Testis (tissue), 3 donors: ENCODE results near the gene FRMPD4. TPM values are rescaled to one million over a fixed set of nuclear protein-coding genes. Genes with fewer than 3 reads are reported as not detected.

ENCODE experiments used
- DNase-seq: peaks from one replicate; pipeline ENCODE4 v3.0.0-alpha.2; 2019
- H3K27ac ChIP-seq, 2 donors: fragments of 200-600 bp; sonication (generic); one replicate each; pipeline ENCODE4 v1.5.1; 2019
- H3K27me3 ChIP-seq: fragments of 200-600 bp; sonication (generic); one replicate; pipeline ENCODE4 v1.5.1; 2019
- H3K36me3 ChIP-seq: fragments of 200-600 bp; sonication (generic); one replicate; pipeline ENCODE4 v1.5.1; 2017; ENCODE audit warnings: low read depth; ENCODE audit errors: missing control alignments
- H3K4me1 ChIP-seq: fragments of 200-600 bp; sonication (generic); one replicate; pipeline ENCODE4 v1.5.1; 2019
- H3K4me3 ChIP-seq, 2 donors: fragments of 200-600 bp; sonication (generic); one replicate each; pipeline ENCODE4 v1.5.1; 2017 to 2019
- H3K9me3 ChIP-seq: fragments of 200-600 bp; sonication (generic); one replicate; pipeline ENCODE4 v1.5.1; 2017
- POLR2A ChIP-seq: fragments of 450-650 bp; IDR thresholded peaks from one replicate; pipeline ENCODE4 v1.6.1; 2017; ENCODE audit warnings: antibody characterized with exemption, mild to moderate bottlenecking, moderate library complexity
- WGBS, 2 donors: methylation state at CpG; one replicate each; pipeline ENCODE4 v1.1.5; 2018; 5-methylcytosine and 5-hydroxymethylcytosine counted together
- intact Hi-C: fragments of 100-400 bp; cut with DNase I; formaldehyde crosslinking; loops from one replicate; pipeline ENCODE4 v1.15.1; 2023; ENCODE audit warnings: low total_unique reads
- polyA plus RNA-seq: library from polyadenylated mRNA; stranded (reverse); fragments of 350-450 nt; fragmentation: Illumina TruSeq; extraction: RNeasy Lipid Tissue Mini Kit (QIAGEN cat#74804); gene quantifications from one replicate; pipeline ENCODE4 v1.2.3, GENCODE V29; 2014; ENCODE audit warnings: low read depth, low replicate concordance; ENCODE audit not compliant: insufficient read depth
- total RNA-seq, 2 donors: library from RNA; depleted of rRNA; stranded (reverse); fragments of >200 nt; gene quantifications; one replicate each; pipeline ENCODE4 v1.2.3, GENCODE V29; 2016
- TF ChIP-seq, protein P1 (sequence below), 3 experiments: fragments of 450-650 bp in 2 of 3; fragments of 200-600 bp in 1 of 3; sonication (generic) in 1 of 3; IDR thresholded peaks; one replicate each; pipeline ENCODE4 v1.5.1; 2016 to 2019; ENCODE audit warnings: antibody characterized with exemption in 3 of 3, mild to moderate bottlenecking in 2 of 3, moderate library complexity in 1 of 3

The FRMPD4 gene
- total and polyA plus RNA-seq, 3 donors from 2014 or later: 1.1 to 1.6 (median 1.3) TPM

DNA sequence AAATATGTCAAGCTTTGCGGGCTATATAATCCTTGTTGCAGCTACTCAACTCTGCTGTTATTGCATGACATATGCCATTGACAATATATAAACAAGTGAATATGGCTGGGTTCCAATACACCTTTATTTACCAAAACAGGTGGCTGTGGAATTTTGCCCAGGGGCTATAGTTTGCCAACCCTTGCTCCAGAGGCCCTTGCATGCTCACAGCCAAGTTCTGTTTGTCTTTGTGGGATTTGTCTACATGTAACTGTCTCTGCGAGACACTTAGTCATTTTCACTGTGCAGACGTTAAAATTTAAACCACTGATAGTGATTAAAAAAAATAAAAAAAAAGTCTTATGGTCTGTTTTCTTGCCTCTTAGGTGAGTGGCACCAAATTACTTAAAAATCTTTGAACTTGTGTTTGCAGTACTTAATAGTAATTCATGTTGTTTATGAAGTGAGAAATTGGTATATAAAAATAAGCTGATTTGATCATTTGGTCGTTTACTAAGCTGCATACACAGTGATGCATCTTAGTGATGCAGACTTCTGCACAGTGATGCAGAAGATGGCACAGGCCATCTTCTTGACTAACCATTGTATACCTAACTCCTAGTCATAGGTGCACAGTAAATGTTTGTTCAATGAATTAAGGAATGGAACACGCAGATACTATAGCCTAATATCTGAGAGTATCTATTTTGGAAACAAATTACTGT is 170.9 kb downstream of the FRMPD4 start:
- no peak for DNase-seq
- Histone ChIP-seq H3K9me3 (no peaks in the 10 kb centered on the region), H3K4me1 (no peaks in the 10 kb centered on the region), H3K27ac (no peak overlapping the region), H3K4me3 (no peak overlapping the region), H3K36me3 (no peaks in the 10 kb centered on the region), H3K27me3 (no peaks in the 10 kb centered on the region)
- intact Hi-C loops: no loop called here
- WGBS, 2 donors: 71 to 75% methylated on average over 5 of the region's 5 CpGs
- TF ChIP-seq POLR2A: no peak
- TF ChIP-seq, protein P1, sequence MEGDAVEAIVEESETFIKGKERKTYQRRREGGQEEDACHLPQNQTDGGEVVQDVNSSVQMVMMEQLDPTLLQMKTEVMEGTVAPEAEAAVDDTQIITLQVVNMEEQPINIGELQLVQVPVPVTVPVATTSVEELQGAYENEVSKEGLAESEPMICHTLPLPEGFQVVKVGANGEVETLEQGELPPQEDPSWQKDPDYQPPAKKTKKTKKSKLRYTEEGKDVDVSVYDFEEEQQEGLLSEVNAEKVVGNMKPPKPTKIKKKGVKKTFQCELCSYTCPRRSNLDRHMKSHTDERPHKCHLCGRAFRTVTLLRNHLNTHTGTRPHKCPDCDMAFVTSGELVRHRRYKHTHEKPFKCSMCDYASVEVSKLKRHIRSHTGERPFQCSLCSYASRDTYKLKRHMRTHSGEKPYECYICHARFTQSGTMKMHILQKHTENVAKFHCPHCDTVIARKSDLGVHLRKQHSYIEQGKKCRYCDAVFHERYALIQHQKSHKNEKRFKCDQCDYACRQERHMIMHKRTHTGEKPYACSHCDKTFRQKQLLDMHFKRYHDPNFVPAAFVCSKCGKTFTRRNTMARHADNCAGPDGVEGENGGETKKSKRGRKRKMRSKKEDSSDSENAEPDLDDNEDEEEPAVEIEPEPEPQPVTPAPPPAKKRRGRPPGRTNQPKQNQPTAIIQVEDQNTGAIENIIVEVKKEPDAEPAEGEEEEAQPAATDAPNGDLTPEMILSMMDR (IDR thresholded peaks at IDR 0.05): no peak

DNA sequence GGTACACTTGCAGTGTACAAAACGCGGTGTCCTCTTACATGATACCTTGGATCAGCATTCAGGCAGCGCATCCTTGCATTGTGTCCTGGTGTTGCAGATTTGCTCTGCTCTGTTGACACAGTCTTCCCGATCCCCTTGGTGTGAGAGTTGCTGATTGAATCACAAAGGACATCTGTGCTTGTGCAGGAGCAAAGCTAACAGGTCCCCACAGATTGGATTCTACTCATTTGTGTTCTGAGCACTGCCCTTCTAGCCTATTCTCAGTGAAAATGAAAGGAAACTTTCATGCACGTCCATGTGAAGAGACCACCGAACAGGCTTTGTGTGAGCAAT is 171.4 kb downstream of the FRMPD4 start:
- H3K27ac ChIP-seq: no peak overlapping the region
- no peaks in the 10 kb centered on the region for H3K27me3 ChIP-seq
- H3K4me3 ChIP-seq: no peak overlapping the region
- DNase-seq: no peak
- TF ChIP-seq, protein P1 (IDR thresholded peaks at IDR 0.05): no peak
- no peak for TF ChIP-seq POLR2A
- H3K9me3 ChIP-seq: no peaks in the 10 kb centered on the region
- WGBS, 2 donors: 91 to 94% methylated on average over 5 to 6 of the region's 6 CpGs
- H3K36me3 ChIP-seq: no peaks in the 10 kb centered on the region
- intact Hi-C loops: no loop called here
- H3K4me1 ChIP-seq: no peaks in the 10 kb centered on the region

DNA sequence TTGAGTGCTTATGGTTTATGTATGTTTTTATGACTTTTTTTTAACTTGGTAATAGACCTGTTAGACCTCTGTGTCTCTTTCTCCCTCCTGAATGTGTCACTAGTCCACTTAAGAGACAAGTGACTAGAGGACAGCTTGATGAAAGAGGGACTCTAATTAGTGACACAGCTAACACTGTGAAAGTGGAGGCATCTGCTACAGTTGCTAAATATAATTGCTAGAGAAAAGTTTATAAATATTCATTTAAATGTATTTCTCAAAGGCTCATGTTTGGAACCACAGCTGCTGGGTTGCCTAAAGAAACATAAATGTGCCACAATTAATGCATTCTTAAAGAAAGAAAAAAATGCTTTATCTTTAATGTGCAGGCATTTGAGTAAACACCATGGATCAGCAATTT is 176.4 kb downstream of the FRMPD4 start:
- intact Hi-C loops: no loop called here
- DNase-seq: no peak
- no peaks in the 10 kb centered on the region for H3K27me3 ChIP-seq
- H3K4me3 ChIP-seq: no peak overlapping the region
- no peaks in the 10 kb centered on the region for H3K4me1 ChIP-seq
- H3K27ac ChIP-seq: no peak overlapping the region
- TF ChIP-seq, protein P1 (IDR thresholded peaks at IDR 0.05): no peak
- TF ChIP-seq POLR2A: no peak
- no peaks in the 10 kb centered on the region for H3K9me3 ChIP-seq
- H3K36me3 ChIP-seq: no peaks in the 10 kb centered on the region

DNA sequence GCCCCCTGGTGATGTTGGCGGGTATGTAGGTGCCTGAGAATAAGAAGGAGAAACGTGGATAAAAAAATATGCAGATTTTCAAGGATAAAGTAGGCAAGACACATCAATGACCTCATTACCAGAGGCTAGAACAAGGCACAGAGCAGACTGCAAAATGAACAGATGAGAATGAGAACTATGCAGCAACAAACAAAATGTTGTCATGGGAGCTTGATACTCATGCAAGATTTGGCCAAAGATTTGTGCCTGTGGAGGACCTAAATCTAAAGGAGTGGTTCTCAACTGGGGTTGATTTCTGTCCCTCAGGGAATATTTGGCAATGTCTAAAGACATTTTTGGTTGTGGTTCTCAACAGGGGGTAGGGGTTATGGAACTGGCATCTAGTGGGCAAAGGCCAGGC is 177.3 kb downstream of the FRMPD4 start:
- intact Hi-C loops: no loop called here
- H3K4me3 ChIP-seq: no peak overlapping the region
- no peak overlapping the region for H3K27ac ChIP-seq
- TF ChIP-seq, protein P1 (IDR thresholded peaks at IDR 0.05): no peak
- no peak for TF ChIP-seq POLR2A
- no peak for DNase-seq
- WGBS, 2 donors: 61 to 77% methylated on average over 2 of the region's 2 CpGs
- H3K4me1 ChIP-seq: no peaks in the 10 kb centered on the region
- H3K9me3 ChIP-seq: no peaks in the 10 kb centered on the region
- no peaks in the 10 kb centered on the region for H3K36me3 ChIP-seq
- no peaks in the 10 kb centered on the region for H3K27me3 ChIP-seq

DNA sequence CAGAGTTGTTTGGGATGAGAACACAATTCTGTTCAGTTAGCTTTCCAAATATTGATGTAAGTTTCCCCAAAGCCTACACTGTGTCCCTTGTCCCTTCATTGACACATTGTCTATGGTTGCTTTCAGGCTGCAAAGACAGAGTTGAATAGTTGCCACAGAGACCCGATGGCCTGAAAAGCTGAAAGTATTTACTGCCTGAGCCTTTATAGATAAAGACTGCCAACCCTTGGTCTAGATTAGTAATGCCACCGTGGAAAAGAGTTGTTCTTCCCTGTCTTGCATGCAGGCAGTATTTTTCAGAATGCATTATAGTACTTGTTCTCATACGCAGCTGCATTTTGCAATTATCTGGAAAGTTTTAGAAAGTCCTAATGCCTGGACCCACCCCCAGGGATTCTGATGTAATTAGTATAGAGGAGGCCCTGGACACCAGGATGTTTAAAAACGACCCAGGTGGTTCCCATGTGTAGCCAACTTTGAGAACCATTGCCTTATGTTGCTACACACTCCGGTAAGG is 180.8 kb downstream of the FRMPD4 start:
- Histone ChIP-seq H3K36me3 (no peaks in the 10 kb centered on the region), H3K9me3 (no peaks in the 10 kb centered on the region), H3K4me1 (no peaks in the 10 kb centered on the region), H3K27ac (no peak overlapping the region), H3K4me3 (no peak overlapping the region), H3K27me3 (no peaks in the 10 kb centered on the region)
- WGBS, 2 donors: 56 to 62% methylated on average over 5 of the region's 5 CpGs
- intact Hi-C loops: no loop called here
- TF ChIP-seq, protein P1 (IDR thresholded peaks at IDR 0.05): no peak
- TF ChIP-seq POLR2A: no peak
- peak; percentile 13 for DNase-seq
